ENCODE data around the gene NTN1. TPM values are rescaled to one million over a fixed set of nuclear protein-coding genes. Genes with fewer than 3 reads are reported as not detected.

The NTN1 gene
- total and polyA plus RNA-seq, 2 of the 4 experiments (the other 2 are of a cell fraction), result under 0.01 to 0.07 TPM

- in situ Hi-C loops (cut with MboI; ENCODE audit: low sequenced_read_pairs), result no loop called here
Observed at GRCh38 chr17:9233271-9233599, 211.9 kb downstream of the NTN1 start.

More at GRCh38 chr17:9233271-9233599, 211.9 kb downstream of the NTN1 start:
- no peak for DNase-seq
- intact Hi-C loops (cut with micrococcal nuclease), result no loop called here
- dilution Hi-C loops (cut with HindIII; ENCODE audit: low sequenced_read_pairs, unreplicated experiment), result no loop called here
- Histone ChIP-seq H3K36me3 (ENCODE audit: control insufficient read depth, insufficient read depth, low read length) (no peaks in the 10 kb centered on the region), H3K56ac (ENCODE audit: extremely low read depth, insufficient read depth, low read length) (no peak overlapping the region), H2AFZ (replicated peaks; ENCODE audit: low read length, poor library complexity) (no peak overlapping the region), H3K9ac (ENCODE audit: low read depth, low read length) (no peak overlapping the region), H2BK5ac (ENCODE audit: low read depth, low read length, poor library complexity, severe bottlenecking) (no peak overlapping the region), H3K27ac (ENCODE audit: insufficient read depth, low read length) (no peak overlapping the region), H3K9me1 (ENCODE audit: insufficient read depth, low read length) (no peaks in the 10 kb centered on the region), H3K18ac (ENCODE audit: low read depth, low read length) (no peak overlapping the region), H3K27me3 (ENCODE audit: control insufficient read depth, insufficient read depth, low read length) (no peaks in the 10 kb centered on the region; the same call in 1 of the 2 replicates), H3K9me3 (ENCODE audit: control insufficient read depth, insufficient read depth, low read length) (no peaks in the 10 kb centered on the region), H3K4ac (ENCODE audit: low read depth, low read length) (no peak overlapping the region), H2BK15ac (ENCODE audit: low read depth, low read length) (no peak overlapping the region), H2AK5ac (ENCODE audit: low read depth, low read length) (no peak overlapping the region), H4K8ac (ENCODE audit: low read depth in 2 of 2, low read length in 2 of 2) (no peak overlapping the region), H3K79me1 (ENCODE audit: low read depth in 1 of 2, low read length in 2 of 2) (no peaks in the 10 kb centered on the region), H2BK120ac (ENCODE audit: low read depth, low read length) (no peak overlapping the region), H3K23ac (ENCODE audit: low read depth, low read length) (no peak overlapping the region), H3K4me2 (ENCODE audit: low read depth, low read length) (no peak overlapping the region), H4K5ac (ENCODE audit: low read depth, low read length) (no peak overlapping the region), H3K4me1 (ENCODE audit: control insufficient read depth, insufficient read depth, low read length) (peaks cover 7% of the 10 kb centered on the region; the same call in 1 of the 2 replicates), H4K91ac (ENCODE audit: insufficient read depth, low read depth, low read length) (no peak overlapping the region), H4K20me1 (ENCODE audit: insufficient read depth, low read length) (no peaks in the 10 kb centered on the region), H3K14ac (replicated peaks; ENCODE audit: low read depth, low read length) (no peak overlapping the region), H2BK20ac (ENCODE audit: low read depth, low read length) (no peak overlapping the region), H3K4me3 (ENCODE audit: insufficient read depth, low read depth, low read length) (no peak overlapping the region), H2AK9ac (replicated peaks; ENCODE audit: low read depth, low read length, poor library complexity) (no peak overlapping the region)
- POLR2A ChIA-PET (ENCODE audit: unreplicated experiment), result no interaction called here
- no peak for TF ChIP-seq CEBPB (IDR thresholded peaks at IDR 0.05; ENCODE audit: low read depth, low read length)
- TF ChIP-seq RFX5 (IDR thresholded peaks at IDR 0.05; ENCODE audit: low read depth, low read length), result no peak
- TF ChIP-seq USF2 (IDR thresholded peaks at IDR 0.05; ENCODE audit: low read depth, low read length), result no peak
- TF ChIP-seq MAZ (IDR thresholded peaks at IDR 0.05; ENCODE audit: borderline replicate concordance, low read depth, low read length), result no peak
- no peak for TF ChIP-seq BHLHE40 (IDR thresholded peaks at IDR 0.05; ENCODE audit: low read depth, low read length)
- TF ChIP-seq POLR2A (IDR thresholded peaks at IDR 0.05; ENCODE audit: low read depth, low read length), result no peak
- no peak for TF ChIP-seq CHD1 (IDR thresholded peaks at IDR 0.05; ENCODE audit: low read depth, low read length)
- CTCF ChIA-PET, result no interaction called here
- WGBS, 2 experiments (ENCODE audit: extremely low coverage in 2 of 2, insufficient read length in 1 of 2), result no CpG with 5 or more reads among the region's 9 CpGs
- no peak for ATAC-seq (ENCODE audit: low read depth)
- BruUV-seq (replicated peaks), result no TSS peak
